OCI-LY7 (cell line): ENCODE data around the gene CHN2. TPM values are rescaled to one million over a fixed set of nuclear protein-coding genes. Genes with fewer than 3 reads are reported as not detected.

ENCODE experiments used
- BruUV-seq: library from RNA; stranded (reverse); fragments of 400-500 nt; replicated peaks from 2 replicates; lab custom pipeline; 2021; lab: Mats Ljungman, UMichigan
- CTCF ChIA-PET: fragments of 300-600 bp; sonication (Branson Sonifier 250); formaldehyde crosslinking; loops from one replicate; lab custom pipeline; 2022; ENCODE audit warnings: antibody characterized with exemption; ENCODE audit not compliant: unreplicated experiment; lab: Charles Lee
- POLR2A ChIA-PET: fragments of 300-600 bp; sonication (Branson Sonifier 250); formaldehyde crosslinking; loops from one replicate; lab custom pipeline; 2022; ENCODE audit warnings: antibody characterized with exemption; lab: Charles Lee
- DNase-seq: peaks from one replicate; pipeline ENCODE4 v3.0.0-alpha.2; 2015; ENCODE audit warnings: low spot score
- H2AFZ ChIP-seq: fragments of 200-600 bp; sonication (generic), shearing (Covaris generic); 2 replicates; pipeline ENCODE4 v1.6.1; 2014; ENCODE audit warnings: mild to moderate bottlenecking, antibody characterized with exemption, low read length, moderate library complexity
- H3K27ac ChIP-seq: fragments of 200-600 bp; sonication (generic); 2 replicates; pipeline ENCODE4 v1.5.1; 2014; ENCODE audit warnings: mixed run types, low read depth, mild to moderate bottlenecking, moderate library complexity, low read length, inconsistent platforms; ENCODE audit not compliant: poor library complexity, severe bottlenecking
- H3K36me3 ChIP-seq: fragments of 200-600 bp; sonication (generic); 2 replicates; pipeline ENCODE4 v1.6.1; 2014; ENCODE audit warnings: mild to moderate bottlenecking, antibody characterized with exemption, low read length, moderate library complexity, mixed read lengths; ENCODE audit not compliant: insufficient read depth
- H3K4me1 ChIP-seq: fragments of 200-600 bp; sonication (generic); 2 replicates; pipeline ENCODE4 v1.5.1; 2014; ENCODE audit warnings: mild to moderate bottlenecking, low read length; ENCODE audit not compliant: insufficient read depth, poor library complexity, severe bottlenecking
- H3K4me2 ChIP-seq: fragments of 200-600 bp; sonication (generic); 2 replicates; pipeline ENCODE4 v1.6.1; 2014; ENCODE audit warnings: mild to moderate bottlenecking, low read length
- H3K4me3 ChIP-seq: fragments of 200-600 bp; sonication (generic); 2 replicates; pipeline ENCODE4 v1.5.1; 2014; ENCODE audit warnings: mild to moderate bottlenecking, low read depth, low read length; ENCODE audit not compliant: poor library complexity, severe bottlenecking
- H3K79me2 ChIP-seq: fragments of 200-600 bp; sonication (generic); 2 replicates; pipeline ENCODE4 v1.6.1; 2016; ENCODE audit warnings: low read depth, mild to moderate bottlenecking, low read length, moderate library complexity, mixed read lengths; ENCODE audit not compliant: insufficient read depth
- H3K9me2 ChIP-seq: fragments of 200-600 bp; sonication (generic); 2 replicates; pipeline ENCODE4 v1.6.1; 2016; ENCODE audit warnings: mild to moderate bottlenecking, low read length, mixed read lengths; ENCODE audit not compliant: insufficient read depth
- H3K9me3 ChIP-seq: fragments of 200-600 bp; sonication (generic); 2 replicates; pipeline ENCODE4 v1.6.1; 2014; ENCODE audit warnings: mild to moderate bottlenecking, mixed run types, low read length, mixed read lengths
- H4K20me1 ChIP-seq: fragments of 200-600 bp; sonication (generic); 2 replicates; pipeline ENCODE4 v1.6.1; 2014; ENCODE audit warnings: mild to moderate bottlenecking, antibody characterized with exemption, low read length, moderate library complexity, mixed read lengths; ENCODE audit not compliant: insufficient read depth
- EZH2phosphoT487 ChIP-seq: fragments of 200-600 bp; sonication (generic); IDR thresholded peaks from 2 replicates; pipeline ENCODE4 v1.6.1; 2018; ENCODE audit warnings: low read depth, borderline replicate concordance, mild to moderate bottlenecking, mixed run types, antibody characterized with exemption, low read length, moderate library complexity, mixed read lengths
- intact Hi-C: fragments of 100-400 bp; cut with micrococcal nuclease; formaldehyde crosslinking; loops from one replicate; pipeline ENCODE4 v1.10.0; 2022; ENCODE audit not compliant: unreplicated experiment
- total RNA-seq, 2 experiments: library from RNA; depleted of rRNA in 1 of 2; stranded (reverse); fragments of >200 nt in 1 of 2; shearing (Covaris generic) in 1 of 2; gene quantifications; 2 replicates each; pipeline ENCODE4 v1.2.3, GENCODE V29; 2014 to 2022
- TF ChIP-seq, protein P1 (sequence below): fragments of 200-600 bp; sonication (generic); conservative IDR thresholded peaks from 2 replicates; pipeline ENCODE4 v1.5.1; 2014; ENCODE audit warnings: mild to moderate bottlenecking, antibody characterized with exemption, low read length, moderate library complexity, mixed read lengths

The CHN2 gene
- total RNA-seq, 2 experiments from 2014 or later: not detected

DNA sequence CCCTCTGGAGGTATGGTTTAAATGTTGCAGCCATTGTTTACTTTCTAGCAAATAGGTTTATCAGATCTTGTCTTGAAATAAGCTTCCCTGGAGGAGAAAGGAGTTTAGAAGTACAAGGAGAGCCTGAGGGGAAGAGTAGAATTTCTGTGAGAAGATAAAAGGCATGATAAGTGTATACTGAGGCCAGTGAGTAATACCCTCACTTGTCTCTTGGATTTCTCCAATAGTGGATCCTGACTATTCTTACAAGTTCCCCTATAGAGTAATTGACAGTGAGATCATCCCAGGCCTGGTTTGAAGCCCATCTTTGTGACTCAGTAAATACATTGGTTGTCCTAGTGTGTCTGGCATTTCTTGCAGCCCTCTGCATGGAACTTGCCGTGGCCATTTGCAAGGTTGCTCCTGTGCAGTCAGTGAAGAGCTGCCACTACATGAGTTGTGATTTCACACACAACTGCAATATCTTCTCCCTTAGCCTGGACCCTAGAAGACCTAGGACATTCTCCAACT lies 41.6 kb downstream of the CHN2 start:
- no peak overlapping the region for H3K4me3 ChIP-seq
- H3K27ac ChIP-seq: no peak overlapping the region
- ChIA-PET POLR2A (no interaction called here), CTCF (no interaction called here)
- no peaks in the 10 kb centered on the region for H4K20me1 ChIP-seq
- intact Hi-C loops: no loop called here
- H2AFZ ChIP-seq: no peak overlapping the region
- no peak overlapping the region for H3K4me2 ChIP-seq
- no peaks in the 10 kb centered on the region for H3K9me3 ChIP-seq
- no peaks in the 10 kb centered on the region for H3K9me2 ChIP-seq
- BruUV-seq: no TSS peak
- no peaks in the 10 kb centered on the region for H3K79me2 ChIP-seq
- no peaks in the 10 kb centered on the region for H3K36me3 ChIP-seq
- no peaks in the 10 kb centered on the region for H3K4me1 ChIP-seq
- DNase-seq: no peak
- TF ChIP-seq, protein P1, sequence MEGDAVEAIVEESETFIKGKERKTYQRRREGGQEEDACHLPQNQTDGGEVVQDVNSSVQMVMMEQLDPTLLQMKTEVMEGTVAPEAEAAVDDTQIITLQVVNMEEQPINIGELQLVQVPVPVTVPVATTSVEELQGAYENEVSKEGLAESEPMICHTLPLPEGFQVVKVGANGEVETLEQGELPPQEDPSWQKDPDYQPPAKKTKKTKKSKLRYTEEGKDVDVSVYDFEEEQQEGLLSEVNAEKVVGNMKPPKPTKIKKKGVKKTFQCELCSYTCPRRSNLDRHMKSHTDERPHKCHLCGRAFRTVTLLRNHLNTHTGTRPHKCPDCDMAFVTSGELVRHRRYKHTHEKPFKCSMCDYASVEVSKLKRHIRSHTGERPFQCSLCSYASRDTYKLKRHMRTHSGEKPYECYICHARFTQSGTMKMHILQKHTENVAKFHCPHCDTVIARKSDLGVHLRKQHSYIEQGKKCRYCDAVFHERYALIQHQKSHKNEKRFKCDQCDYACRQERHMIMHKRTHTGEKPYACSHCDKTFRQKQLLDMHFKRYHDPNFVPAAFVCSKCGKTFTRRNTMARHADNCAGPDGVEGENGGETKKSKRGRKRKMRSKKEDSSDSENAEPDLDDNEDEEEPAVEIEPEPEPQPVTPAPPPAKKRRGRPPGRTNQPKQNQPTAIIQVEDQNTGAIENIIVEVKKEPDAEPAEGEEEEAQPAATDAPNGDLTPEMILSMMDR: no peak
- TF ChIP-seq EZH2phosphoT487: no peak

DNA sequence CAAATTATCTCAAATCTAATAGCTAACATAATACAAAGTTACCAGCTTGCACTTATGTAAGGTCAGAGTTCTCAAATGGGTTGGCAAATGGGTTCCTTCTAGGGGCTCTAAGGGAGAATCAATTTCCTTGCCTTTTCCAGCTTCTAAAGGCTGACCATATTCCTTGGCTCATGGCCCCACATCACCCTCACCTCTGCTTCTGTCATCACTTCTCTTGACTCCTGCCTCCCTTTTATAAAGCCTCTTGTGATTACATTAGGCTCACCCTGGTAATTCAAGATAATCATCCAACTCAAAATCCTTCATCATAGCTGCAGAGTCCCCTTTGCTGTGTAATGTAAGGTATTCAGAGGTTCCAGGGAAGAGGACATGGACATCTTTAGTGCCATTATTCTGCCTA lies 42.1 kb downstream of the CHN2 start:
- no peak for DNase-seq
- no peak overlapping the region for H3K27ac ChIP-seq
- intact Hi-C loops: no loop called here
- H3K4me3 ChIP-seq: no peak overlapping the region
- H3K4me1 ChIP-seq: no peaks in the 10 kb centered on the region
- no peaks in the 10 kb centered on the region for H4K20me1 ChIP-seq
- H2AFZ ChIP-seq: no peak overlapping the region
- BruUV-seq: no TSS peak
- H3K4me2 ChIP-seq: no peak overlapping the region
- no peaks in the 10 kb centered on the region for H3K36me3 ChIP-seq
- no peaks in the 10 kb centered on the region for H3K9me3 ChIP-seq
- CTCF ChIA-PET: no interaction called here
- H3K79me2 ChIP-seq: no peaks in the 10 kb centered on the region
- no peak for TF ChIP-seq EZH2phosphoT487
- TF ChIP-seq, protein P1: no peak
- H3K9me2 ChIP-seq: no peaks in the 10 kb centered on the region
- POLR2A ChIA-PET: no interaction called here

DNA sequence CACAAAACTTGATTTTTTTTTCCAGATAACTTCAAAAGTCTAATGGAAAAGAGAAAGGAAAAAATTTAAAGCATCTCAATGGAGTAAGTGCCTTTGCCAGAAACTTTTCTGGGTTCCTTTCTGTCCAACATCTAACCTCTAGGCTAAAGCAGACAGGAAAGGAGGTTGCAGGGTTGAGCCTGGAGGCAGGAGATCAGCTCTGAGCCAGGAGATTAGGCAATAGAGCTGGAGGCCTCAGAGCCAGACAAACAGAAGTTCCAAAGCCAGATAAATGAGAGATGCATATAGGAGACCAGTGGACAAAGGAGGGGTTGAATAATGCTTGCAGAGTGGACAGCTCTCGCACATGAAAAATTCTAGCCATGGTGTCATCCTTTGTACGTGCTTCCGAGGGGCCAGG lies 42.9 kb downstream of the CHN2 start:
- H3K9me2 ChIP-seq: no peaks in the 10 kb centered on the region
- no peak overlapping the region for H3K4me3 ChIP-seq
- H3K79me2 ChIP-seq: no peaks in the 10 kb centered on the region
- no peaks in the 10 kb centered on the region for H3K9me3 ChIP-seq
- ChIA-PET CTCF (no interaction called here), POLR2A (no interaction called here)
- no TSS peak for BruUV-seq
- no peak for TF ChIP-seq EZH2phosphoT487
- intact Hi-C loops: no loop called here
- no peaks in the 10 kb centered on the region for H4K20me1 ChIP-seq
- no peak overlapping the region for H3K4me2 ChIP-seq
- H3K4me1 ChIP-seq: no peaks in the 10 kb centered on the region
- H2AFZ ChIP-seq: no peak overlapping the region
- H3K27ac ChIP-seq: no peak overlapping the region
- no peak for DNase-seq
- no peaks in the 10 kb centered on the region for H3K36me3 ChIP-seq
